DOHH2 (cell line): Measurements from ENCODE around the gene PRKN.

Source experiments
- EZH2phosphoT487 ChIP-seq: fragments of 200-600 bp; sonication (generic); IDR thresholded peaks from 2 replicates; pipeline ENCODE4 v1.6.1; 2017; ENCODE audit warnings: borderline replicate concordance, mild to moderate bottlenecking, antibody characterized with exemption, low read length, moderate library complexity, mixed read lengths
- TF ChIP-seq, protein P1 (sequence below): fragments of 200-600 bp; sonication (generic); IDR thresholded peaks from one replicate; pipeline ENCODE4 v1.5.1; 2014; ENCODE audit warnings: antibody characterized with exemption, mild to moderate bottlenecking, low read depth, low read length; ENCODE audit not compliant: poor library complexity, severe bottlenecking

- TF ChIP-seq, protein P1, sequence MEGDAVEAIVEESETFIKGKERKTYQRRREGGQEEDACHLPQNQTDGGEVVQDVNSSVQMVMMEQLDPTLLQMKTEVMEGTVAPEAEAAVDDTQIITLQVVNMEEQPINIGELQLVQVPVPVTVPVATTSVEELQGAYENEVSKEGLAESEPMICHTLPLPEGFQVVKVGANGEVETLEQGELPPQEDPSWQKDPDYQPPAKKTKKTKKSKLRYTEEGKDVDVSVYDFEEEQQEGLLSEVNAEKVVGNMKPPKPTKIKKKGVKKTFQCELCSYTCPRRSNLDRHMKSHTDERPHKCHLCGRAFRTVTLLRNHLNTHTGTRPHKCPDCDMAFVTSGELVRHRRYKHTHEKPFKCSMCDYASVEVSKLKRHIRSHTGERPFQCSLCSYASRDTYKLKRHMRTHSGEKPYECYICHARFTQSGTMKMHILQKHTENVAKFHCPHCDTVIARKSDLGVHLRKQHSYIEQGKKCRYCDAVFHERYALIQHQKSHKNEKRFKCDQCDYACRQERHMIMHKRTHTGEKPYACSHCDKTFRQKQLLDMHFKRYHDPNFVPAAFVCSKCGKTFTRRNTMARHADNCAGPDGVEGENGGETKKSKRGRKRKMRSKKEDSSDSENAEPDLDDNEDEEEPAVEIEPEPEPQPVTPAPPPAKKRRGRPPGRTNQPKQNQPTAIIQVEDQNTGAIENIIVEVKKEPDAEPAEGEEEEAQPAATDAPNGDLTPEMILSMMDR, result no peak
- TF ChIP-seq EZH2phosphoT487, result no peak
Observed at GRCh38 chr6:161393292-161393691, 1334.3 kb downstream of the PRKN start.
